Activated CD4-positive, alpha-beta T cell treated with anti-CD3 and anti-CD28 coated beads, Interleukin-2, amount 50 U/mL, for 1 hour (primary cell): ENCODE measurements around the gene LRRC42.

ENCODE experiments used
- DNase-seq: peaks from one replicate; pipeline ENCODE4 v3.0.0-alpha.2; 2020

Gene LRRC42

GRCh38 chr1:53946252-53947171 is at the start of gene LRRC42:
LRRC42 (plus strand) TSS chr1:53946350; CDS start chr1:53952000, 5,650 bp downstream.
- DNase-seq: no peak

GRCh38 chr1:53896635-53897229 is 49.4 kb upstream of the LRRC42 start:
- DNase-seq: no peak

GRCh38 chr1:53899206-53899628 is 46.9 kb upstream of the LRRC42 start:
- DNase-seq: no peak

GRCh38 chr1:53899708-53900107 is 46.4 kb upstream of the LRRC42 start:
- no peak for DNase-seq

GRCh38 chr1:53902235-53903138 is 43.7 kb upstream of the LRRC42 start:
- no peak for DNase-seq

- no peak for DNase-seq
Observed at GRCh38 chr1:53905509-53905908, 40.6 kb upstream of the LRRC42 start.

GRCh38 chr1:53906121-53906520 is 40.0 kb upstream of the LRRC42 start:
- DNase-seq: no peak

- DNase-seq: no peak
Observed at GRCh38 chr1:53909946-53910345, 36.2 kb upstream of the LRRC42 start.

GRCh38 chr1:53911442-53911841 is 34.7 kb upstream of the LRRC42 start:
- no peak for DNase-seq

- no peak for DNase-seq
Observed at GRCh38 chr1:53913352-53914033, 32.7 kb upstream of the LRRC42 start.

- DNase-seq: no peak
Observed at GRCh38 chr1:53918343-53918742, 27.8 kb upstream of the LRRC42 start.

- no peak for DNase-seq
Observed at GRCh38 chr1:53919675-53920066, 26.5 kb upstream of the LRRC42 start.

GRCh38 chr1:53927376-53927881 is 18.7 kb upstream of the LRRC42 start:
- DNase-seq: no peak

- DNase-seq: no peak
Observed at GRCh38 chr1:53929246-53929960, 16.7 kb upstream of the LRRC42 start.

GRCh38 chr1:53930932-53931331 is 15.2 kb upstream of the LRRC42 start:
- DNase-seq: no peak

GRCh38 chr1:53931523-53931922 is 14.6 kb upstream of the LRRC42 start:
- no peak for DNase-seq

GRCh38 chr1:53934170-53934765 is 11.9 kb upstream of the LRRC42 start:
- DNase-seq: no peak

GRCh38 chr1:53936430-53936829 is 9.7 kb upstream of the LRRC42 start:
- DNase-seq: no peak

GRCh38 chr1:53938136-53938830 is 7.9 kb upstream of the LRRC42 start:
- no peak for DNase-seq

GRCh38 chr1:53942127-53942957 is 3.8 kb upstream of the LRRC42 start:
- no peak for DNase-seq
